Testis (tissue), 3 donors: ENCODE data around the gene ADAMTS16. TPM values are rescaled to one million over a fixed set of nuclear protein-coding genes. Genes with fewer than 3 reads are reported as not detected.

Experiments
- DNase-seq: peaks from one replicate; pipeline ENCODE4 v3.0.0-alpha.2; 2019
- H3K27ac ChIP-seq, 2 donors: fragments of 200-600 bp; sonication (generic); one replicate each; pipeline ENCODE4 v1.5.1; 2019
- H3K27me3 ChIP-seq: fragments of 200-600 bp; sonication (generic); one replicate; pipeline ENCODE4 v1.5.1; 2019
- H3K36me3 ChIP-seq: fragments of 200-600 bp; sonication (generic); one replicate; pipeline ENCODE4 v1.5.1; 2017; ENCODE audit warnings: low read depth; ENCODE audit errors: missing control alignments
- H3K4me1 ChIP-seq: fragments of 200-600 bp; sonication (generic); one replicate; pipeline ENCODE4 v1.5.1; 2019
- H3K4me3 ChIP-seq, 2 donors: fragments of 200-600 bp; sonication (generic); one replicate each; pipeline ENCODE4 v1.5.1; 2017 to 2019
- H3K9me3 ChIP-seq: fragments of 200-600 bp; sonication (generic); one replicate; pipeline ENCODE4 v1.5.1; 2017
- CTCF ChIP-seq, 3 experiments: fragments of 450-650 bp in 2 of 3; fragments of 200-600 bp in 1 of 3; sonication (generic) in 1 of 3; IDR thresholded peaks; one replicate each; pipeline ENCODE4 v1.5.1; 2016 to 2019; ENCODE audit warnings: antibody characterized with exemption in 3 of 3, mild to moderate bottlenecking in 2 of 3, moderate library complexity in 1 of 3
- POLR2A ChIP-seq: fragments of 450-650 bp; IDR thresholded peaks from one replicate; pipeline ENCODE4 v1.6.1; 2017; ENCODE audit warnings: antibody characterized with exemption, mild to moderate bottlenecking, moderate library complexity
- WGBS, 2 donors: methylation state at CpG; one replicate each; pipeline ENCODE4 v1.1.5; 2018; 5-methylcytosine and 5-hydroxymethylcytosine counted together
- intact Hi-C: fragments of 100-400 bp; cut with DNase I; formaldehyde crosslinking; loops from one replicate; pipeline ENCODE4 v1.15.1; 2023; ENCODE audit warnings: low total_unique reads
- polyA plus RNA-seq: library from polyadenylated mRNA; stranded (reverse); fragments of 350-450 nt; fragmentation: Illumina TruSeq; extraction: RNeasy Lipid Tissue Mini Kit (QIAGEN cat#74804); gene quantifications from one replicate; pipeline ENCODE4 v1.2.3, GENCODE V29; 2014; ENCODE audit warnings: low read depth, low replicate concordance; ENCODE audit not compliant: insufficient read depth
- total RNA-seq, 2 donors: library from RNA; depleted of rRNA; stranded (reverse); fragments of >200 nt; gene quantifications; one replicate each; pipeline ENCODE4 v1.2.3, GENCODE V29; 2016

ADAMTS16 gene
- total and polyA plus RNA-seq, 3 donors from 2014 or later, result 0.16 to 4.7 (median 0.37) TPM

DNA sequence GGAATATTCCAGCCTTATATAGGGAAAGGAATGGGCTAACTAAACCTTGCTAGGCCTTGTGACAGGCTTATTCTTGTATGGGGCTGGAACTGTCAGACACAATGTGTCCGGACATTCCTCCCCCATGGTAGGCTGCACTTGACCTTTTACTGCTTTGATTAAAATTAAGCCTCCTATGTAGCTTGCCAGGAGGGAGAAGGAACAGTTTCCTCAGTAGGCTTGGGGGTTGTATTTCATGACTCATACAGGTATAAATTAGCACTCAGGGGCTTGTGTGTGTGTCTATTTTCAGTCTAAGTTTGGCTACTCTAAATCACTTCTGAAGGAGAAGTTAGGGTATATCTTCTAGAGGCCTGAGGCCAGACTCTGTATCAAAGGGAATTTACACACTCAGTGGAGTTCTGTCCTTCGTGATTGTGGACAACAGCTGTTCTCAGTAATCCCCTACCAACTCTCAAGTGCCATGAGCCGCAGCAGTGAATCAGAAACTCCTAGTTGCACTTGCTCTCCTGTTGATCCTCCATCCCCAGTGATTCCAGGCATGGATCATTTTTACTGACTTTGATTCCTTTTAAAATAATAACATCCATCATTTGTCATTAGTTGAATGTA lies 16.4 kb downstream of the ADAMTS16 start:
- Histone ChIP-seq H3K36me3 (no peaks in the 10 kb centered on the region), H3K27ac (no peak overlapping the region), H3K9me3 (no peaks in the 10 kb centered on the region), H3K4me3 (no peak overlapping the region), H3K4me1 (no peaks in the 10 kb centered on the region), H3K27me3 (no peaks in the 10 kb centered on the region)
- TF ChIP-seq POLR2A, result no peak
- no peak for TF ChIP-seq CTCF (IDR thresholded peaks at IDR 0.05)
- 72 to 85% methylated on average over 3 of the region's 3 CpGs for whole genome bisulfite sequencing, 2 donors
- intact Hi-C loops, result no loop called here
- no peak for DNase-seq

GRCh38 chr5:5158472-5158895 lies 18.4 kb downstream of the ADAMTS16 start:
- intact Hi-C loops, result no loop called here
- WGBS, 2 donors, result 91 to 93% methylated on average over 1 of the region's 1 CpG
- no peaks in the 10 kb centered on the region for H3K9me3 ChIP-seq
- no peaks in the 10 kb centered on the region for H3K36me3 ChIP-seq
- no peak overlapping the region for H3K4me3 ChIP-seq
- no peak for DNase-seq
- no peak overlapping the region for H3K27ac ChIP-seq
- no peaks in the 10 kb centered on the region for H3K27me3 ChIP-seq
- no peaks in the 10 kb centered on the region for H3K4me1 ChIP-seq
- no peak for TF ChIP-seq POLR2A
- TF ChIP-seq CTCF (IDR thresholded peaks at IDR 0.05), result no peak

DNA sequence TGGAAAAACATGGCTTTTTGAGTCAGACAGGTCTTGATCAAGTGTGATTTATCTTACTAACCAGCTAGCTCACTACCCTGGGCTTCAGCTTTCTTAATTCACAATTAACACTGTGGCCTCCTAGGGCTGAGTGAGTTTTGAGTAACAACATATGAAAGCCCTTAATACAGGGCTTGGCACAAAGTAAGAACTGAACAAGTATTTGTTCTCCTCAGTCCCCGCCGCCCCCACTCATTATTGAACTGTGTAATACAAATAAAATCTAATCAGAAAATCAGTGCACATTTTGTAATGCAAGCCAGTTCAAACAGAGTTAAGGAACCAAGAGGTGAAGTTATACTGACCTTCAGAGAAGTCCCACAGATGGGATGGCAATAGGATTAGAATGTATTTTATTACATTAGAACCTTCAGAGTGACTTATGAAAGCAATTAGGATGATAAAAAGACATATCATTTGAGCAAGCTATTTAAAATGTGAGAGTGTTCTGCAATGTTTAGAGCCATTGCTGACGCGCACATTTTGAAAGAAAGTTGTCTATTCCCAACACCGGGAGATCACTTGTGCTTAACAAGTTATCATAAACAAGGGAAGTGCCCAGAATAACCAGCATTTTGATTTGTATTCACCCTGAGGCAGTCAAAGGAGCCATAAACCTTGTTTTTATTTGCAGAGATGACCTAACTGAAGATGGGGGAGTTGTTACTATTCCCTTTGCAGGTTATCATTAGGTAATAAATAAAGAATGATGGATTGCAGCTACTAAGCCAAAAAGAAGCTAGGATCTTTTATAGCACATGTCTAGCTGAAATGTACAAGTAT lies 19.4 kb downstream of the ADAMTS16 start:
- DNase-seq, result no peak
- no peaks in the 10 kb centered on the region for H3K27me3 ChIP-seq
- no peak overlapping the region for H3K27ac ChIP-seq
- no peaks in the 10 kb centered on the region for H3K9me3 ChIP-seq
- H3K4me3 ChIP-seq, result no peak overlapping the region
- no peaks in the 10 kb centered on the region for H3K4me1 ChIP-seq
- no peaks in the 10 kb centered on the region for H3K36me3 ChIP-seq
- TF ChIP-seq CTCF (IDR thresholded peaks at IDR 0.05) (no peak), POLR2A (no peak)
- WGBS, 2 donors, result 46 to 48% methylated on average over 5 of the region's 5 CpGs
- intact Hi-C loops, result no loop called here

- peak; percentile 39 for DNase-seq
- H3K4me3 ChIP-seq, result no peak overlapping the region
- no peaks in the 10 kb centered on the region for H3K27me3 ChIP-seq
- TF ChIP-seq POLR2A (no peak), CTCF (IDR thresholded peaks at IDR 0.05) (no peak)
- no peaks in the 10 kb centered on the region for H3K9me3 ChIP-seq
- intact Hi-C loops, result no loop called here
- no peak overlapping the region for H3K27ac ChIP-seq
- no peaks in the 10 kb centered on the region for H3K4me1 ChIP-seq
- H3K36me3 ChIP-seq, result no peaks in the 10 kb centered on the region
- WGBS, 2 donors, result 45 to 63% methylated on average over 5 of the region's 5 CpGs
Measured at GRCh38 chr5:5164163-5164562, 24.0 kb downstream of the ADAMTS16 start.
